HepG2 (cell line): ENCODE results near the gene CEP43. TPM values are rescaled to one million over a fixed set of nuclear protein-coding genes. Genes with fewer than 3 reads are reported as not detected.

Source experiments
- ADNP ChIP-seq: sonication (generic); formaldehyde crosslinking; IDR thresholded peaks from 2 replicates; pipeline ENCODE4 v1.4.0; 2020; ENCODE audit warnings: missing genetic modification reagents
- ATF1 ChIP-seq: IDR thresholded peaks from 2 replicates; pipeline ENCODE4 v1.6.1; 2016; ENCODE audit warnings: mild to moderate bottlenecking, control low read depth
- CEBPZ ChIP-seq: IDR thresholded peaks from 2 replicates; pipeline ENCODE4 v1.6.1; 2012; ENCODE audit warnings: low read length, improper control_type of control experiment
- KAT7 ChIP-seq: IDR thresholded peaks from 2 replicates; pipeline ENCODE4 v1.6.1; 2018; ENCODE audit warnings: borderline replicate concordance, missing compliant biosample characterization
- RARG ChIP-seq: sonication (generic); formaldehyde crosslinking; IDR thresholded peaks from 2 replicates; pipeline ENCODE4 v1.4.0; 2020; ENCODE audit warnings: low read depth, mild to moderate bottlenecking, missing genetic modification reagents
- SKI ChIP-seq: fragments of 450-650 bp; IDR thresholded peaks from one replicate; pipeline ENCODE4 v1.6.1; 2018; ENCODE audit warnings: mild to moderate bottlenecking; ENCODE audit not compliant: partially characterized antibody
- SOX5 ChIP-seq: IDR thresholded peaks from 2 replicates; pipeline ENCODE4 v1.6.1; 2016; ENCODE audit warnings: borderline replicate concordance
- ZBTB4 ChIP-seq: sonication (generic); formaldehyde crosslinking; IDR thresholded peaks from 2 replicates; pipeline ENCODE4 v1.4.0; 2020; ENCODE audit warnings: missing genetic modification reagents, mild to moderate bottlenecking, borderline replicate concordance
- ZBTB42 ChIP-seq: sonication (generic); formaldehyde crosslinking; IDR thresholded peaks from 2 replicates; pipeline ENCODE4 v1.5.0; 2020; ENCODE audit warnings: mild to moderate bottlenecking, missing genetic modification reagents
- ZNF367 ChIP-seq: sonication (generic); formaldehyde crosslinking; IDR thresholded peaks from 2 replicates; pipeline ENCODE4 v1.4.0; 2020; ENCODE audit warnings: missing genetic modification reagents, borderline replicate concordance
- ZNF446 ChIP-seq: sonication (generic); formaldehyde crosslinking; IDR thresholded peaks from 2 replicates; pipeline ENCODE4 v1.5.0; 2020; ENCODE audit warnings: mild to moderate bottlenecking, missing genetic modification reagents
- ZNF724P ChIP-seq: sonication (generic); formaldehyde crosslinking; IDR thresholded peaks from 2 replicates; pipeline ENCODE4 v1.8.0; 2022; ENCODE audit warnings: missing genetic modification reagents, borderline replicate concordance
- ZSCAN5A ChIP-seq: sonication (generic); formaldehyde crosslinking; IDR thresholded peaks from 2 replicates; pipeline ENCODE4 v1.8.0; 2022; ENCODE audit warnings: mild to moderate bottlenecking, missing genetic modification reagents, borderline replicate concordance
- ZXDC ChIP-seq: sonication (generic); formaldehyde crosslinking; IDR thresholded peaks from 2 replicates; pipeline ENCODE4 v1.5.0; 2020; ENCODE audit warnings: mild to moderate bottlenecking, missing genetic modification reagents
- polyA plus RNA-seq, 8 experiments: library from polyadenylated mRNA; depleted of rRNA in 3 of 8; stranded (reverse) in 7 of 8; unstranded in 1 of 8; fragments of >200 nt; fragmentation: Illumina TruSeq in 4 of 8; extraction: Trizol in 4 of 8; gene quantifications; 2 replicates each; pipeline versions ENCODE4 v1.2.1 to v1.2.3, GENCODE V29; 2011 to 2016; ENCODE audit warnings: low read depth in 4 of 8, missing spikeins in 1 of 8, mixed read lengths in 1 of 8; ENCODE audit not compliant: insufficient read depth in 1 of 8
- total RNA-seq, 5 experiments: library from RNA; depleted of rRNA; stranded (reverse); fragments of >200 nt; fragmentation: Illumina TruSeq; extraction: Trizol; gene quantifications; 2 replicates each; pipeline ENCODE4 v1.2.3, GENCODE V29; 2016; ENCODE audit warnings: low read depth in 1 of 5
- TF ChIP-seq, protein P1 (sequence below): sonication (generic); formaldehyde crosslinking; IDR thresholded peaks from 2 replicates; pipeline ENCODE4 v1.4.0; 2020; ENCODE audit warnings: mild to moderate bottlenecking, missing genetic modification reagents

Gene CEP43
- total and polyA plus RNA-seq, 2 of the 13 experiments (the other 11 are each of a cell fraction or from before 2014, with no cell fraction given): 29.3 to 73.9 TPM

DNA sequence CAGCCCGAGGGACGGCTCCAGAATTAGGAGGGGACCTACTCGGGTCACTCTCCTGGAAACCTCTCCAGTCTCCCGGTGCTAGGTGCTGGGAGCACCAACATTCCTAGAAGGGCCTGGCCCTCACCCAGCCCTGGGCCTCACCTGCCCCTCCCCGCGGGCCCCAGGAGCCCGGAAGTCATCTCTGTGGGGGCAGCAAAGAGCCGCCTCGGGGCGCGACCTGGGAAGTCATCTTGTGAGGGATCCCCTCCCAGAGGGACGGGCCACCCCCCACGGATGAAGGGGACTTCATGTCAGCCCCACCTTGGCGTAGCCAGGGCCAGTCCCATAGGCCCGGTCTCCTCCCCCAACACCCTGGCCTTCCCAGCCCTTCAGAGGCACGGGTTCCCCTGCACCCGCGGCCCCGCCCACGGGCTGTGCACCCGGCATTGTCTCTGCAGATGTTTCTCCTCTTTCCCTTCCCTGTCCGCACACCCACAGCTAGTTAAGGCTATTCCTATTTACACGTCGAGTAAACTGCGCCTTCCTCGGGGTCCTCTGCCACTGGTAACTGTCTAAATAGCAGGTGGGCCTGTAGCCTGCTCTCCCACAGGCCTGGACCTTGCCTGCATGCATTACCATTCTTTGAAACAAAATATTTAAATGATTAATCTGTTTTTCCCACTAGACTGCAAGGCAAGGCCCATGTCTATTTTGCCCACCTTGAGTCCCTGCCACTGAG is 42.0 kb upstream of the CEP43 start (continued):
- TF ChIP-seq ZSCAN5A (no peak), ZBTB42 (CRISPR knock-in tag) (peak; percentile 91), ADNP (CRISPR knock-in tag) (no peak), RARG (CRISPR knock-in tag) (no peak), ZXDC (CRISPR knock-in tag) (no peak), SKI (no peak), CEBPZ (no peak), ZNF446 (CRISPR knock-in tag) (0 out of 2 replicates have a peak, but pooled peaks have one; percentile 20), ATF1 (peak; percentile 76), ZNF724P (CRISPR knock-in tag) (0 out of 2 replicates have a peak, but pooled peaks have one; percentile 57), ZNF367 (CRISPR knock-in tag) (no peak), ZBTB4 (CRISPR knock-in tag) (no peak), SOX5 (CRISPR knock-in tag) (peak; percentile 80; the same call in 1 of the 2 replicates), KAT7 (CRISPR knock-in tag) (0 out of 2 replicates have a peak, but pooled peaks have one; percentile 58)
- TF ChIP-seq, protein P1, sequence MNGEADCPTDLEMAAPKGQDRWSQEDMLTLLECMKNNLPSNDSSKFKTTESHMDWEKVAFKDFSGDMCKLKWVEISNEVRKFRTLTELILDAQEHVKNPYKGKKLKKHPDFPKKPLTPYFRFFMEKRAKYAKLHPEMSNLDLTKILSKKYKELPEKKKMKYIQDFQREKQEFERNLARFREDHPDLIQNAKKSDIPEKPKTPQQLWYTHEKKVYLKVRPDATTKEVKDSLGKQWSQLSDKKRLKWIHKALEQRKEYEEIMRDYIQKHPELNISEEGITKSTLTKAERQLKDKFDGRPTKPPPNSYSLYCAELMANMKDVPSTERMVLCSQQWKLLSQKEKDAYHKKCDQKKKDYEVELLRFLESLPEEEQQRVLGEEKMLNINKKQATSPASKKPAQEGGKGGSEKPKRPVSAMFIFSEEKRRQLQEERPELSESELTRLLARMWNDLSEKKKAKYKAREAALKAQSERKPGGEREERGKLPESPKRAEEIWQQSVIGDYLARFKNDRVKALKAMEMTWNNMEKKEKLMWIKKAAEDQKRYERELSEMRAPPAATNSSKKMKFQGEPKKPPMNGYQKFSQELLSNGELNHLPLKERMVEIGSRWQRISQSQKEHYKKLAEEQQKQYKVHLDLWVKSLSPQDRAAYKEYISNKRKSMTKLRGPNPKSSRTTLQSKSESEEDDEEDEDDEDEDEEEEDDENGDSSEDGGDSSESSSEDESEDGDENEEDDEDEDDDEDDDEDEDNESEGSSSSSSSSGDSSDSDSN: peak; percentile 54; the same call in 1 of the 2 replicates
